Gastrocnemius medialis (tissue), 4 donors: Measurements from ENCODE around the gene LPCAT3. TPM values are rescaled to one million over a fixed set of nuclear protein-coding genes. Genes with fewer than 3 reads are reported as not detected.

Source experiments
- ATAC-seq, 2 donors: fragments of 150-250 bp; one replicate each; pipeline ENCODE4 v1.9.1; 2016
- DNase-seq, 2 donors: peaks; one replicate each; pipeline ENCODE4 v3.0.0-alpha.2; 2019
- H3K27ac ChIP-seq, 4 donors: fragments of 200-600 bp; sonication (generic); 1 replicate in 1 of 4; 2 replicates in 3 of 4; pipeline ENCODE4 v1.5.1; 2016 to 2018; ENCODE audit warnings: mild to moderate bottlenecking in 2 of 4, moderate library complexity in 1 of 4
- H3K27me3 ChIP-seq, 3 donors: fragments of 200-600 bp; sonication (generic) in 2 of 3; 1 replicate in 1 of 3; 2 replicates in 2 of 3; pipeline versions ENCODE4 v1.5.1 to v1.6.0; 2016 to 2019; ENCODE audit warnings: mild to moderate bottlenecking in 1 of 3, moderate library complexity in 1 of 3
- H3K36me3 ChIP-seq, 2 donors: fragments of 200-600 bp; sonication (generic) in 1 of 2; one replicate each; pipeline ENCODE4 v1.5.1; 2017 to 2018
- H3K4me1 ChIP-seq, 2 donors: fragments of 200-600 bp; sonication (generic) in 1 of 2; one replicate each; pipeline ENCODE4 v1.5.1; 2016 to 2017; ENCODE audit warnings: mild to moderate bottlenecking in 2 of 2
- H3K4me3 ChIP-seq, 4 donors: fragments of 200-600 bp; sonication (generic) in 3 of 4; 1 replicate in 1 of 4; 2 replicates in 3 of 4; pipeline ENCODE4 v1.5.1; 2016 to 2019; ENCODE audit warnings: mild to moderate bottlenecking in 2 of 4
- H3K9me3 ChIP-seq, 3 donors: fragments of 200-600 bp; sonication (generic) in 2 of 3; 1 replicate in 1 of 3; 2 replicates in 2 of 3; pipeline ENCODE4 v1.5.1; 2016 to 2019
- CTCF ChIP-seq, 5 experiments: fragments of 450-650 bp in 3 of 5; fragments of 200-600 bp in 2 of 5; sonication (generic) in 2 of 5; IDR thresholded peaks in 4 of 5; conservative IDR thresholded peaks in 1 of 5; 1 replicate in 4 of 5; 2 replicates in 1 of 5; pipeline ENCODE4 v1.5.1; 2016 to 2019; ENCODE audit warnings: antibody characterized with exemption in 5 of 5, mild to moderate bottlenecking in 3 of 5, moderate library complexity in 3 of 5
- POLR2A ChIP-seq, 2 donors: fragments of 450-650 bp; IDR thresholded peaks; one replicate each; pipeline ENCODE4 v1.6.1; 2017; ENCODE audit warnings: antibody characterized with exemption in 2 of 2, mild to moderate bottlenecking in 2 of 2, moderate library complexity in 2 of 2
- in situ Hi-C, 4 donors: fragments of 200-750 bp; cut with MboI; loops; one replicate each; pipeline versions ENCODE4 v1.15.0 to v1.8.0; 2017; ENCODE audit warnings: low sequenced_read_pairs in 4 of 4
- intact Hi-C: fragments of 100-400 bp; cut with DNase I; formaldehyde crosslinking; loops from one replicate; pipeline ENCODE4 v1.15.1; 2023; ENCODE audit warnings: low total_unique reads
- total RNA-seq, 4 donors: library from RNA; depleted of rRNA; stranded (reverse); fragments of >200 nt; gene quantifications; one replicate each; pipeline versions ENCODE4 v1.1.0 to v1.2.3, GENCODE V29; 2016

The LPCAT3 gene
- total RNA-seq, 4 donors from 2014 or later, result 19.4 to 42.8 (median 36.7) TPM

GRCh38 chr12:6959058-6959804, 59.0 kb downstream of the LPCAT3 start:
- in situ Hi-C loops, result no loop called here
- ATAC-seq (no peak), DNase-seq (no peak)
- H3K4me1 ChIP-seq, result peaks cover 13 to 19% of the 10 kb centered on the region in 2 donors
- no peaks in the 10 kb centered on the region for H3K27me3 ChIP-seq
- peak overlapping the region; percentile 43 to 70 (median 70) for H3K27ac ChIP-seq
- H3K4me3 ChIP-seq, result no peak overlapping the region
- H3K9me3 ChIP-seq, result no peaks in the 10 kb centered on the region
- intact Hi-C loops, result no loop called here
- TF ChIP-seq POLR2A (IDR thresholded peaks at IDR 0.05) (no peak), CTCF (IDR thresholded peaks at IDR 0.05 in 4 of 5, conservative IDR thresholded peaks at IDR 0.05 in 1 of 5) (no peak)
- no peaks in the 10 kb centered on the region for H3K36me3 ChIP-seq

- DNase-seq, result no peak
- Histone ChIP-seq H3K27me3 (no peaks in the 10 kb centered on the region), H3K4me3 (no peak overlapping the region), H3K27ac (peak overlapping the region; percentile 43 to 70 (median 70)), H3K4me1 (peaks cover 13 to 19% of the 10 kb centered on the region in 2 donors), H3K9me3 (no peaks in the 10 kb centered on the region), H3K36me3 (no peaks in the 10 kb centered on the region)
- intact Hi-C loops (no loop called here), in situ Hi-C loops (no loop called here)
- ATAC-seq, result no peak
- no peak for TF ChIP-seq CTCF (IDR thresholded peaks at IDR 0.05 in 4 of 5, conservative IDR thresholded peaks at IDR 0.05 in 1 of 5)
- TF ChIP-seq POLR2A (IDR thresholded peaks at IDR 0.05), result no peak
Observed at GRCh38 chr12:6958609-6959057, 59.6 kb downstream of the LPCAT3 start.

GRCh38 chr12:6957741-6958608, 60.3 kb downstream of the LPCAT3 start:
- H3K4me1 ChIP-seq, result peaks cover 13 to 19% of the 10 kb centered on the region in 2 donors
- TF ChIP-seq POLR2A (IDR thresholded peaks at IDR 0.05), result no peak
- TF ChIP-seq CTCF (IDR thresholded peaks at IDR 0.05 in 4 of 5, conservative IDR thresholded peaks at IDR 0.05 in 1 of 5), result no peak
- in situ Hi-C loops, result no loop called here
- H3K9me3 ChIP-seq, result no peaks in the 10 kb centered on the region
- H3K4me3 ChIP-seq, result no peak overlapping the region
- H3K27ac ChIP-seq, result peak overlapping the region in 3 of 4 donors; percentile 69 to 70 (median 70)
- DNase-seq (no peak), ATAC-seq (no peak)
- intact Hi-C loops, result no loop called here
- H3K36me3 ChIP-seq, result no peaks in the 10 kb centered on the region
- H3K27me3 ChIP-seq, result no peaks in the 10 kb centered on the region

GRCh38 chr12:6957151-6957701, 61.0 kb downstream of the LPCAT3 start:
- no peaks in the 10 kb centered on the region for H3K36me3 ChIP-seq
- in situ Hi-C loops (no loop called here), intact Hi-C loops (no loop called here)
- no peak for TF ChIP-seq POLR2A (IDR thresholded peaks at IDR 0.05)
- TF ChIP-seq CTCF (IDR thresholded peaks at IDR 0.05 in 4 of 5, conservative IDR thresholded peaks at IDR 0.05 in 1 of 5), result no peak
- H3K27me3 ChIP-seq, result no peaks in the 10 kb centered on the region
- peaks cover 13 to 17% of the 10 kb centered on the region in 2 donors for H3K4me1 ChIP-seq
- H3K4me3 ChIP-seq, result no peak overlapping the region
- no peak for ATAC-seq
- H3K27ac ChIP-seq, result no peak overlapping the region
- DNase-seq, result no peak
- no peaks in the 10 kb centered on the region for H3K9me3 ChIP-seq
